Measurements from ENCODE around the gene NGLY1. TPM values are rescaled to one million over a fixed set of nuclear protein-coding genes. Genes with fewer than 3 reads are reported as not detected.

NGLY1 gene
- total RNA-seq, 1 experiment from 2014 or later = 29.4 TPM

DNA sequence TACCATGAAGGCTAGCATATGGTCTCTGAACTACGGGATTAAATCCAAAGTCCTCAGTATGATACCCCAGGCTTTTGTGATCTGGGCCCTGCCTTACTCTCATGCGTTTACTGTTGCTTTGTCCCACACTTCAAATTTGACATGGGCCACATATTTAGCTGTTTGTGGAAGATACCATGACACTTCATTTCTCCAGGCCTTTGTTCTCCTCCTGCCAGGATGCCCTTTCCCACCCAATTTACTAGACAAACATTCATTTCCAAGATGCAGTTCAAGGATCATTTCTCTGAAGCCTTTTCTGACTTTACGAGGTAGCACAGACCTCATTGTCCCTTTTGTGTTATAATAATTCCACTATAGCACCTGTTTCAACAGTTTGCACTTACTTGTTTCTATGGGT, 4.4 kb upstream of the NGLY1 start:
- H4K20me1 ChIP-seq (ENCODE audit: insufficient read depth) = no peaks in the 10 kb centered on the region
- no peaks in the 10 kb centered on the region for H3K36me3 ChIP-seq (ENCODE audit: low read depth)
- H3K4me3 ChIP-seq = no peak overlapping the region; the same call in 1 of the 2 replicates
- peaks cover 22% of the 10 kb centered on the region for H3K4me1 ChIP-seq (replicated peaks; ENCODE audit: insufficient read depth)
- peaks cover 14% of the 10 kb centered on the region for H3K79me2 ChIP-seq (ENCODE audit: low read depth)
- no TSS peak for BruUV-seq (replicated peaks)
- H3K4me2 ChIP-seq = peak overlapping the region; percentile 88; the same call in 1 of the 2 replicates
- POLR2A ChIA-PET (ENCODE audit: unreplicated experiment) = interaction anchor here (0.7 kb wide), 1 partner anchor 32 kb away, joined by 4 read pairs; no protein-coding TSS in a partner anchor
- H2AFZ ChIP-seq = no peak overlapping the region
- H3K27me3 ChIP-seq (ENCODE audit: insufficient read depth, low read depth) = no peaks in the 10 kb centered on the region
- no peaks in the 10 kb centered on the region for H3K9me2 ChIP-seq (ENCODE audit: insufficient read depth)
- no peaks in the 10 kb centered on the region for H3K9me3 ChIP-seq (ENCODE audit: insufficient read depth, low read depth)
- DNase-seq = no peak
- H3F3A ChIP-seq (ENCODE audit: insufficient read depth, low read depth) = peaks cover 13% of the 10 kb centered on the region; the same call in 1 of the 2 replicates
- no peak overlapping the region for H3K27ac ChIP-seq
- intact Hi-C loops (cut with micrococcal nuclease; ENCODE audit: unreplicated experiment) = no loop called here
- TF ChIP-seq, protein P1, sequence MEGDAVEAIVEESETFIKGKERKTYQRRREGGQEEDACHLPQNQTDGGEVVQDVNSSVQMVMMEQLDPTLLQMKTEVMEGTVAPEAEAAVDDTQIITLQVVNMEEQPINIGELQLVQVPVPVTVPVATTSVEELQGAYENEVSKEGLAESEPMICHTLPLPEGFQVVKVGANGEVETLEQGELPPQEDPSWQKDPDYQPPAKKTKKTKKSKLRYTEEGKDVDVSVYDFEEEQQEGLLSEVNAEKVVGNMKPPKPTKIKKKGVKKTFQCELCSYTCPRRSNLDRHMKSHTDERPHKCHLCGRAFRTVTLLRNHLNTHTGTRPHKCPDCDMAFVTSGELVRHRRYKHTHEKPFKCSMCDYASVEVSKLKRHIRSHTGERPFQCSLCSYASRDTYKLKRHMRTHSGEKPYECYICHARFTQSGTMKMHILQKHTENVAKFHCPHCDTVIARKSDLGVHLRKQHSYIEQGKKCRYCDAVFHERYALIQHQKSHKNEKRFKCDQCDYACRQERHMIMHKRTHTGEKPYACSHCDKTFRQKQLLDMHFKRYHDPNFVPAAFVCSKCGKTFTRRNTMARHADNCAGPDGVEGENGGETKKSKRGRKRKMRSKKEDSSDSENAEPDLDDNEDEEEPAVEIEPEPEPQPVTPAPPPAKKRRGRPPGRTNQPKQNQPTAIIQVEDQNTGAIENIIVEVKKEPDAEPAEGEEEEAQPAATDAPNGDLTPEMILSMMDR (conservative IDR thresholded peaks at IDR 0.05) = no peak
- TF ChIP-seq EZH2 (IDR thresholded peaks at IDR 0.05; ENCODE audit: low read depth) = no peak
- CTCF ChIA-PET = no interaction called here

DNA sequence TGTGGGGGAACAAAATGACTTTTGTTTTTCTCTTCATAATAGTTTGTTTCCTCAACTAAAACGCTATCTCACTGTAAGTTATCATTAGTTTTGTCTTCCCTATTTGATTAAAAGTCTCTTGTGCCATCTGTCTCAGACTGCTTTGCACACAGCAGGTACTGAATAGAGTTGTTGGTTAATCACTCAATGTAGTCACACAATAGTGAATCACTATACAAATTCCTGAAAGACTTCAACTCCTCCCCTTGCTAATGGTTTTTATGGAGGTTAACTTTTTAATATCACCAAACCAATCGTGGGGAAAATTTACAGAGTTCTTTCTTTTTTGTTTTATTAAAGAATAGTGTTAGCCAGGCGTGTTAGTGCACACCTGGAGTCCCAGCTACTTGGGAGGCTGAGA, 2.6 kb upstream of the NGLY1 start:
- Histone ChIP-seq H2AFZ (no peak overlapping the region), H3K27me3 (ENCODE audit: insufficient read depth, low read depth) (no peaks in the 10 kb centered on the region), H3K79me2 (ENCODE audit: low read depth) (peaks cover 32% of the 10 kb centered on the region), H3K4me1 (replicated peaks; ENCODE audit: insufficient read depth) (peaks cover 32% of the 10 kb centered on the region), H3K36me3 (ENCODE audit: low read depth) (no peaks in the 10 kb centered on the region), H3K9me2 (ENCODE audit: insufficient read depth) (no peaks in the 10 kb centered on the region), H3K27ac (no peak overlapping the region), H3K4me3 (no peak overlapping the region), H3K9me3 (ENCODE audit: insufficient read depth, low read depth) (no peaks in the 10 kb centered on the region), H3K4me2 (no peak overlapping the region), H4K20me1 (ENCODE audit: insufficient read depth) (no peaks in the 10 kb centered on the region), H3F3A (ENCODE audit: insufficient read depth, low read depth) (peaks cover 11% of the 10 kb centered on the region; the same call in 1 of the 2 replicates)
- CTCF ChIA-PET = no interaction called here
- no peak for DNase-seq
- TF ChIP-seq, protein P1 (conservative IDR thresholded peaks at IDR 0.05) = no peak
- TF ChIP-seq EZH2 (IDR thresholded peaks at IDR 0.05; ENCODE audit: low read depth) = no peak
- POLR2A ChIA-PET (ENCODE audit: unreplicated experiment) = interaction anchor here (0.7 kb wide), 1 partner anchor 193 kb away, joined by 6 read pairs; no protein-coding TSS in a partner anchor
- intact Hi-C loops (cut with micrococcal nuclease; ENCODE audit: unreplicated experiment) = no loop called here
- no TSS peak for BruUV-seq (replicated peaks)

DNA sequence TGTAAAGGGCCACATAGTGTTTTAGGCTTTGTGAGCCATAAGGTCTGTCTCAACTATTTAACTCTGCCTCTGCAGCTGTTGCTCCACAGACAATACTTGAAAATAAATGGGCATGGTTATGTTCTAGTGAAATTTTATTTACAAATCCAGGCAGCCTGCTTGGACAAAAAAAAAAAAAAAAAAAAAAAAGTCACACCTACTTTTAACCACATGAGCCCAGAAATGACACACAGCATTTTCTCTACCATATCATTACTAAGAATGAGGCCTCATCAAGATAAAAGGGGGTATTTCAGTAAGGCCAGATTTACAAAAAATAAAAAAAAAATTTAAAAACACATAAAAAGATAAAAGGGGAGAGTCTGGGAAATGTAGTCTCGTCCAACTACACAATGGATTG, 1.7 kb upstream of the NGLY1 start:
- no TSS peak for BruUV-seq (replicated peaks)
- peaks cover 41% of the 10 kb centered on the region for H3K79me2 ChIP-seq (ENCODE audit: low read depth)
- no peaks in the 10 kb centered on the region for H3K36me3 ChIP-seq (ENCODE audit: low read depth)
- POLR2A ChIA-PET (ENCODE audit: unreplicated experiment) = no interaction called here
- CTCF ChIA-PET = interaction anchor here (0.5 to 0.7 kb wide), 2 partner anchors 75 to 113 kb away, joined by 10 to 25 read pairs; no protein-coding TSS in a partner anchor
- no peak for DNase-seq
- TF ChIP-seq EZH2 (IDR thresholded peaks at IDR 0.05; ENCODE audit: low read depth) = no peak
- TF ChIP-seq, protein P1 (conservative IDR thresholded peaks at IDR 0.05) = no peak
- no peak overlapping the region for H2AFZ ChIP-seq
- no peak overlapping the region for H3K27ac ChIP-seq
- H4K20me1 ChIP-seq (ENCODE audit: insufficient read depth) = no peaks in the 10 kb centered on the region
- no peak overlapping the region for H3K4me3 ChIP-seq
- peaks cover 31% of the 10 kb centered on the region for H3K4me1 ChIP-seq (replicated peaks; ENCODE audit: insufficient read depth)
- intact Hi-C loops (cut with micrococcal nuclease; ENCODE audit: unreplicated experiment) = loop anchor here (5.0 kb wide), 1 partner anchor 72 kb away; no protein-coding TSS in a partner anchor
- no peaks in the 10 kb centered on the region for H3K9me2 ChIP-seq (ENCODE audit: insufficient read depth)
- H3K9me3 ChIP-seq (ENCODE audit: insufficient read depth, low read depth) = no peaks in the 10 kb centered on the region
- no peaks in the 10 kb centered on the region for H3K27me3 ChIP-seq (ENCODE audit: insufficient read depth, low read depth)
- H3K4me2 ChIP-seq = no peak overlapping the region
- peaks cover 4% of the 10 kb centered on the region; the same call in 1 of the 2 replicates for H3F3A ChIP-seq (ENCODE audit: insufficient read depth, low read depth)
